Gastroesophageal sphincter (tissue), 4 donors: ENCODE measurements around the gene SSTR4. TPM values are rescaled to one million over a fixed set of nuclear protein-coding genes. Genes with fewer than 3 reads are reported as not detected.

ENCODE experiments used
- ATAC-seq: fragments of 150-250 bp; one replicate; pipeline ENCODE4 v1.9.1; 2016; ENCODE audit warnings: mild to moderate bottlenecking, moderate library complexity
- H3K27ac ChIP-seq, 4 donors: fragments of 200-600 bp; sonication (generic) in 3 of 4; 1 replicate in 3 of 4; 2 replicates in 1 of 4; pipeline ENCODE4 v1.5.1; 2016 to 2019
- H3K27me3 ChIP-seq: fragments of 200-600 bp; sonication (generic); one replicate; pipeline ENCODE4 v1.5.1; 2019
- H3K36me3 ChIP-seq, 2 donors: fragments of 200-600 bp; sonication (generic); one replicate each; pipeline ENCODE4 v1.5.1; 2019; ENCODE audit warnings: control low read depth in 1 of 2
- H3K4me1 ChIP-seq, 3 donors: fragments of 200-600 bp; sonication (generic); 1 replicate in 2 of 3; 2 replicates in 1 of 3; pipeline ENCODE4 v1.5.1; 2016 to 2019; ENCODE audit warnings: control low read depth in 2 of 3
- H3K4me3 ChIP-seq, 2 donors: fragments of 200-600 bp; sonication (generic); one replicate each; pipeline ENCODE4 v1.5.1; 2019; ENCODE audit warnings: mild to moderate bottlenecking in 1 of 2, moderate library complexity in 1 of 2
- H3K9me3 ChIP-seq, 3 donors: fragments of 200-600 bp; sonication (generic); one replicate each; pipeline ENCODE4 v1.5.1; 2017 to 2019; ENCODE audit warnings: control low read depth in 2 of 3
- EP300 ChIP-seq: sonication (generic); formaldehyde crosslinking; IDR thresholded peaks from one replicate; pipeline ENCODE4 v1.6.1; 2017; ENCODE audit warnings: antibody characterized with exemption, mild to moderate bottlenecking
- POLR2A ChIP-seq, 2 donors: fragments of 450-650 bp; IDR thresholded peaks; one replicate each; pipeline ENCODE4 v1.6.1; 2017; ENCODE audit warnings: antibody characterized with exemption in 2 of 2, mild to moderate bottlenecking in 2 of 2, moderate library complexity in 1 of 2
- POLR2AphosphoS5 ChIP-seq: sonication (generic); formaldehyde crosslinking; IDR thresholded peaks from one replicate; pipeline ENCODE4 v1.6.1; 2017; ENCODE audit warnings: antibody characterized with exemption
- WGBS, 2 donors: methylation state at CpG; one replicate each; pipeline ENCODE4 v1.1.5; 2018; ENCODE audit warnings: low coverage in 1 of 2; 5-methylcytosine and 5-hydroxymethylcytosine counted together
- total RNA-seq, 4 donors: library from RNA; depleted of rRNA; stranded (reverse); fragments of >200 nt; gene quantifications; one replicate each; pipeline ENCODE4 v1.1.0, GENCODE V29; 2016
- TF ChIP-seq, protein P1 (sequence below), 4 experiments: fragments of 200-600 bp in 2 of 4; fragments of 450-650 bp in 2 of 4; sonication (generic) in 1 of 4; IDR thresholded peaks; one replicate each; pipeline ENCODE4 v1.5.1; 2017 to 2019; ENCODE audit warnings: antibody characterized with exemption in 4 of 4, mild to moderate bottlenecking in 2 of 4, moderate library complexity in 2 of 4

The SSTR4 gene
- total RNA-seq, 4 donors from 2014 or later = 0.58 TPM; not detected in 3

DNA sequence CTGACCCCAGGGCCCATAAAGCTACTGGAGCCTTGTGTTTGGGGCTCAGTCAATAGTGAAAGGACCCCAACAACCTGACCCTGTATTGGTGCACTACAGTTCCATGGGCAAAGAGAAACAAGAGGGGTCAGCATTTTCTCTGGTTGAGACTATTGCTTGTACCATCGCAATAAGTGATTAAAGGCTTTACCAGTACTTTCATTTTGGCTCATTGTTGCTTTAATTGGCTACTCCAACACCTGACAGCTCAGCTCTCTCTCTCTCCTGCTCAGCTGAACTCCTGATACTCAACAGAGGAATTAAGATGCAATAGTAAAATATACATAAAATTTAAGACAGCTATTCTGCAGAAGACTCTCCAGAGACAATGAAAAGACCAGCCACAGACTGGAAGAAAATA, 33.2 kb downstream of the SSTR4 start:
- no peaks in the 10 kb centered on the region for H3K4me1 ChIP-seq
- H3K27me3 ChIP-seq = peaks cover 7% of the 10 kb centered on the region
- no peaks in the 10 kb centered on the region for H3K9me3 ChIP-seq
- no peak for TF ChIP-seq EP300
- TF ChIP-seq, protein P1, sequence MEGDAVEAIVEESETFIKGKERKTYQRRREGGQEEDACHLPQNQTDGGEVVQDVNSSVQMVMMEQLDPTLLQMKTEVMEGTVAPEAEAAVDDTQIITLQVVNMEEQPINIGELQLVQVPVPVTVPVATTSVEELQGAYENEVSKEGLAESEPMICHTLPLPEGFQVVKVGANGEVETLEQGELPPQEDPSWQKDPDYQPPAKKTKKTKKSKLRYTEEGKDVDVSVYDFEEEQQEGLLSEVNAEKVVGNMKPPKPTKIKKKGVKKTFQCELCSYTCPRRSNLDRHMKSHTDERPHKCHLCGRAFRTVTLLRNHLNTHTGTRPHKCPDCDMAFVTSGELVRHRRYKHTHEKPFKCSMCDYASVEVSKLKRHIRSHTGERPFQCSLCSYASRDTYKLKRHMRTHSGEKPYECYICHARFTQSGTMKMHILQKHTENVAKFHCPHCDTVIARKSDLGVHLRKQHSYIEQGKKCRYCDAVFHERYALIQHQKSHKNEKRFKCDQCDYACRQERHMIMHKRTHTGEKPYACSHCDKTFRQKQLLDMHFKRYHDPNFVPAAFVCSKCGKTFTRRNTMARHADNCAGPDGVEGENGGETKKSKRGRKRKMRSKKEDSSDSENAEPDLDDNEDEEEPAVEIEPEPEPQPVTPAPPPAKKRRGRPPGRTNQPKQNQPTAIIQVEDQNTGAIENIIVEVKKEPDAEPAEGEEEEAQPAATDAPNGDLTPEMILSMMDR (IDR thresholded peaks at IDR 0.05) = no peak
- TF ChIP-seq POLR2A (IDR thresholded peaks at IDR 0.05) = no peak
- no peak for TF ChIP-seq POLR2AphosphoS5
- no peaks in the 10 kb centered on the region for H3K36me3 ChIP-seq
- ATAC-seq = no peak
- H3K27ac ChIP-seq = no peak overlapping the region
- no peak overlapping the region for H3K4me3 ChIP-seq
- 92 to 100% methylated on average over 1 of the region's 1 CpG for WGBS, 2 donors

DNA sequence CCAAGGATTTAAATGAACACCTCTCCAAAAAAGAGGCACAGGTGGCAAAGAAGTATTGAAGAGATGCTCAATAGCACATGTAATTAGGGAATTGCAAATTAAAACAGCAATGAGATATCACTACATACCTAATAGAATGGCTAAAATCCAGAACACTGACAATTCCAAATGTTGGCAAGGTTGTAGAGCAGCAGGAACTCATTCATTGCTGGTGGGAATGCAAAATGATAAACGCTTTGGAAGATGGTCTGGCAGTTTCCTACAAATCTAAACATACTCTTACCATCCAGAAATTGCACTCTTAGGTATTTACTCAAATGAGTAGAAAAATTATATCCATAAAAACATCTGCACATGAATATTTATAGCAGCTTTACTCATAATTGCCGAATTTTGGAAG, 34.0 kb downstream of the SSTR4 start:
- TF ChIP-seq EP300 = no peak
- TF ChIP-seq, protein P1 (IDR thresholded peaks at IDR 0.05) = no peak
- H3K36me3 ChIP-seq = no peaks in the 10 kb centered on the region
- H3K27me3 ChIP-seq = peaks cover 7% of the 10 kb centered on the region
- WGBS, 2 donors = 68 to 81% methylated on average over 2 of the region's 2 CpGs
- H3K27ac ChIP-seq = no peak overlapping the region
- H3K4me3 ChIP-seq = no peak overlapping the region
- H3K9me3 ChIP-seq = no peaks in the 10 kb centered on the region
- ATAC-seq = no peak
- no peaks in the 10 kb centered on the region for H3K4me1 ChIP-seq

DNA sequence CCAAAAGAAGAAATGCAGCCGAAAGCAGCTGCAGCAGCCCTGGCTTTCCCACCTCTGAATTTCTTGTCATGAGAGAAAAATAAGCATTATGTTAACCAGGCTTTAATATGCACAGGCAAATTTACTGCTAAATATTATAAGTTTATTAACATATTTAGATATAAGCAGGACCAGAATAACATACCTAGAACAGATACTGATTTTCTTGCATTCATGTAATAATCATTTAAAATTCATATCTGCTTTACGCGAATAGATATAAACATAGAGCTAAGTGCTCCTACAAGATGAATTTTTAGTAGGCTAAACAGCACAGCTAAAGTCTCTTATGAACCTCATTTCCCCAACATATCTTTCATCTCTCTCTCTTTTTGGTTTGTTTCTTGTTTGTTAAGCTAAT, 36.3 kb downstream of the SSTR4 start:
- peaks cover 5% of the 10 kb centered on the region for H3K27me3 ChIP-seq
- H3K36me3 ChIP-seq = no peaks in the 10 kb centered on the region
- H3K4me1 ChIP-seq = no peaks in the 10 kb centered on the region
- H3K9me3 ChIP-seq = no peaks in the 10 kb centered on the region
- WGBS, 2 donors = 62 to 63% methylated on average over 3 of the region's 3 CpGs
- no peak overlapping the region for H3K27ac ChIP-seq
- H3K4me3 ChIP-seq = no peak overlapping the region
- no peak for ATAC-seq
- TF ChIP-seq, protein P1 (IDR thresholded peaks at IDR 0.05) = no peak
- TF ChIP-seq EP300 = no peak
- no peak for TF ChIP-seq POLR2A (IDR thresholded peaks at IDR 0.05)
- TF ChIP-seq POLR2AphosphoS5 = no peak

DNA sequence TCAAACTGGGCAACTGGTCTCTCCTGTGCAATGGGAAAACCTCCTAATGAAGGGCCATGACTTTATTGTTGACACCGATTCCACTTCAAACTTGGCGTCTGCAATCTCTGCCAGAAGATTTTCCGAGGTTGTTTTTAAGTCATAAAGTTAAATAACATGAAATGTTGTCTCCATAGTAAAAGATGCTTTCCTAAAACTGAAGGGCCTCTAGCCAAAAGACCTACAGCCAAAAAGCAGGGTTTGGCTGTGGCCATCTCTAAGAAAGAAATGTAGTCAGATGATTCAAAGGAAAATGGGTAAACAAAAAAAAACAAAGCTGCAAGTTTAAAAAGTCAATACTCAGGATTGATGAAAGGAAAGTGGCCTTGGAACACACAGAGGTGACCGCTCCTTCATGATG, 36.9 kb downstream of the SSTR4 start:
- H3K4me1 ChIP-seq = no peaks in the 10 kb centered on the region
- H3K9me3 ChIP-seq = no peaks in the 10 kb centered on the region
- H3K36me3 ChIP-seq = no peaks in the 10 kb centered on the region
- 71 to 86% methylated on average over 4 of the region's 4 CpGs for WGBS, 2 donors
- TF ChIP-seq POLR2AphosphoS5 = no peak
- TF ChIP-seq, protein P1 (IDR thresholded peaks at IDR 0.05) = no peak
- TF ChIP-seq EP300 = no peak
- no peak for TF ChIP-seq POLR2A (IDR thresholded peaks at IDR 0.05)
- no peak overlapping the region for H3K27ac ChIP-seq
- H3K4me3 ChIP-seq = no peak overlapping the region
- ATAC-seq = no peak
- peaks cover 4% of the 10 kb centered on the region for H3K27me3 ChIP-seq

DNA sequence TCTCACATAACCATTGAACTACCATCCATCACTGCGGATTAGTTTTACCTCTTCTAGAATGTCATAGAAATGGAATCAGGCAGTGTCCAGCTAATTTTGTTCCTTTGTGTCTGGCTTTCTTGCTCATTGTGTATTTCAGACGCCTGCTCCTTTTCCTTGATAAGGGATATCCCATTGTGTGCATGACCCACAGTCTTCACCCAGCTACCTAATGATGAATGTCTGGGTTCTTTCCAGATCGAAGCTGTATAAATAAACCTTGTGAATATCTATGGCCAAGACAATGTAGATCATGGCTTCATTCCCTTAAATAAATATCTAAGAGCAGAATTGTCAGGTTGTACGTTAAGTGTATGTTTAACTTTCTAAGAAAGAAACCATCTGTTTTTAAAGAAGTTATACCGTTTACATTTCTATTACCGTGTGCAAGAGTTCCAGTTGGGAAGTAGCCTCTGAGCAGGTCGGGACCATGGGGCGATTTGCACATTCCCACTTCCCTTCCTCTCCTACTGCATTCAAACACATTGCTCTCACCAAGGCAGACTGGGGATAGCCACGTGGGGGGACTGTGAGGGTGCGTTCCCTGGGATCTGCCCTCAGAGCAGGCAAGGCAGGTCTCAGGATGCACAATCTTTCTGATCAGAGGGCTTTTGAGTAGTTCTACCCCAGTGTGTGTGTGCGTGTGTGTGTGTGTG, 37.9 kb downstream of the SSTR4 start:
- Histone ChIP-seq H3K36me3 (no peaks in the 10 kb centered on the region), H3K9me3 (no peaks in the 10 kb centered on the region), H3K27ac (no peak overlapping the region), H3K4me1 (peaks cover 0 to under 1% (median 0%) of the 10 kb centered on the region in 3 donors), H3K27me3 (peaks cover 4% of the 10 kb centered on the region), H3K4me3 (no peak overlapping the region)
- 30 to 53% methylated on average over 9 to 10 of the region's 11 CpGs for WGBS, 2 donors
- no peak for TF ChIP-seq POLR2AphosphoS5
- no peak for TF ChIP-seq POLR2A (IDR thresholded peaks at IDR 0.05)
- no peak for TF ChIP-seq EP300
- TF ChIP-seq, protein P1 (IDR thresholded peaks at IDR 0.05) = no peak
- no peak for ATAC-seq
